ENCODE measurements around the gene AMOT.

Gene AMOT

DNA sequence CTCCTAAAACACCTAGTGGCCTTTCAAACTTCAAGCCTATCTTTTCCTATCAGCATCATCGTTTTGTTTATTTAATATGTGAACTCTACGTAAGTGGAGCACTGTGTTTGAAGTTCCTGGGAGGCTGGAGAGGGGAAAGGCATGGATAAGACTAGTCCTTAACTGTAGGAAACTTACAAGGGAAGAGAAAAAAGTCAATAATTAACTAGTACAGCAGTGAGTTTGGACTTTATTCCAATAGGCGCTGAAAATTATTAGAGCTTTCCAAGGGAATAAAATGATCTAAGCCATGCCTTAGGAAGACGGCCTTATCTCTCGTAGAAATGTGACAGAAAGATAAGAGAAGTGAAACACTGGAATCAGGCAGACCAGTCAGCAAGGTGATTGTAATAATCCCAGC lies 55.3 kb downstream of the AMOT start:
- Histone ChIP-seq H3K4me3 (ENCODE audit: low read length, poor library complexity, severe bottlenecking) (no peak overlapping the region), H3K9me2 (replicated peaks; ENCODE audit: low read depth, low read length) (no peaks in the 10 kb centered on the region), H4K20me1 (ENCODE audit: insufficient read depth, low read length, poor library complexity, severe bottlenecking) (no peaks in the 10 kb centered on the region), H3K4me2 (ENCODE audit: low read depth, low read length, poor library complexity, severe bottlenecking) (no peak overlapping the region), H3K4me1 (ENCODE audit: insufficient read depth, low read length, poor library complexity, severe bottlenecking) (no peaks in the 10 kb centered on the region), H3K27me3 (ENCODE audit: insufficient read depth, low read length, poor library complexity, severe bottlenecking) (no peaks in the 10 kb centered on the region), H3K9me3 (ENCODE audit: insufficient read depth, low read depth, low read length) (no peaks in the 10 kb centered on the region), H3K79me2 (ENCODE audit: insufficient read depth, low read length) (no peaks in the 10 kb centered on the region), H2AFZ (ENCODE audit: low read length) (no peak overlapping the region), H3K36me3 (ENCODE audit: insufficient read depth, low read length) (peaks cover 29% of the 10 kb centered on the region; the same call in 1 of the 2 replicates), H3F3A (ENCODE audit: low read depth) (no peaks in the 10 kb centered on the region), H3K9ac (ENCODE audit: low read depth, low read length, poor library complexity, severe bottlenecking) (no peak overlapping the region)
- TF ChIP-seq, protein P1, sequence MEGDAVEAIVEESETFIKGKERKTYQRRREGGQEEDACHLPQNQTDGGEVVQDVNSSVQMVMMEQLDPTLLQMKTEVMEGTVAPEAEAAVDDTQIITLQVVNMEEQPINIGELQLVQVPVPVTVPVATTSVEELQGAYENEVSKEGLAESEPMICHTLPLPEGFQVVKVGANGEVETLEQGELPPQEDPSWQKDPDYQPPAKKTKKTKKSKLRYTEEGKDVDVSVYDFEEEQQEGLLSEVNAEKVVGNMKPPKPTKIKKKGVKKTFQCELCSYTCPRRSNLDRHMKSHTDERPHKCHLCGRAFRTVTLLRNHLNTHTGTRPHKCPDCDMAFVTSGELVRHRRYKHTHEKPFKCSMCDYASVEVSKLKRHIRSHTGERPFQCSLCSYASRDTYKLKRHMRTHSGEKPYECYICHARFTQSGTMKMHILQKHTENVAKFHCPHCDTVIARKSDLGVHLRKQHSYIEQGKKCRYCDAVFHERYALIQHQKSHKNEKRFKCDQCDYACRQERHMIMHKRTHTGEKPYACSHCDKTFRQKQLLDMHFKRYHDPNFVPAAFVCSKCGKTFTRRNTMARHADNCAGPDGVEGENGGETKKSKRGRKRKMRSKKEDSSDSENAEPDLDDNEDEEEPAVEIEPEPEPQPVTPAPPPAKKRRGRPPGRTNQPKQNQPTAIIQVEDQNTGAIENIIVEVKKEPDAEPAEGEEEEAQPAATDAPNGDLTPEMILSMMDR (conservative IDR thresholded peaks at IDR 0.05; ENCODE audit: low read length) = no peak
- TF ChIP-seq EZH2phosphoT487 (IDR thresholded peaks at IDR 0.05; ENCODE audit: borderline replicate concordance) = no peak

DNA sequence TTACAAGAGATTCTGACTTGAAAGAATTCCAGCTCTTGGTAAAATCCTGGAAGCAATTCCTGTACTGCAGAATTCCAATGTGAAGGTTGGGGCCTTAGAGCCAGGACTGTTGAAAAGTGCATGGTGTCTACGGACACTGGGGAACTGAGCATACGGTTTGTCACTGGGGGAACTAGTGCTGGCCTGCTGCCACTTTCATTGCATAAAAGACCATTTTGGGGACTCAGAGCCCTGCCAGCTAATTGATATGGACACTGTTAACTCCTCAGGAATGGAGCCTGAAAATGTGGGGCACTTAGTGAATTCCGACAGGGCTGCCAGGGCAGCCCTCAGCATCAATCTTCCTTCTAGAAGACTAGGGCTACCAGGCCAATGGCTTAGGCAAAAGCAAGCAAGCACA lies 55.9 kb downstream of the AMOT start:
- Histone ChIP-seq H3K9me3 (ENCODE audit: insufficient read depth, low read depth, low read length) (no peaks in the 10 kb centered on the region), H3K79me2 (ENCODE audit: insufficient read depth, low read length) (no peaks in the 10 kb centered on the region), H3K36me3 (ENCODE audit: insufficient read depth, low read length) (peaks cover 29% of the 10 kb centered on the region; the same call in 1 of the 2 replicates), H3F3A (ENCODE audit: low read depth) (no peaks in the 10 kb centered on the region), H4K20me1 (ENCODE audit: insufficient read depth, low read length, poor library complexity, severe bottlenecking) (no peaks in the 10 kb centered on the region), H3K9me2 (replicated peaks; ENCODE audit: low read depth, low read length) (no peaks in the 10 kb centered on the region), H3K4me1 (ENCODE audit: insufficient read depth, low read length, poor library complexity, severe bottlenecking) (no peaks in the 10 kb centered on the region), H3K9ac (ENCODE audit: low read depth, low read length, poor library complexity, severe bottlenecking) (no peak overlapping the region), H3K4me3 (ENCODE audit: low read length, poor library complexity, severe bottlenecking) (no peak overlapping the region), H3K27me3 (ENCODE audit: insufficient read depth, low read length, poor library complexity, severe bottlenecking) (no peaks in the 10 kb centered on the region), H3K4me2 (ENCODE audit: low read depth, low read length, poor library complexity, severe bottlenecking) (no peak overlapping the region), H2AFZ (ENCODE audit: low read length) (no peak overlapping the region)
- TF ChIP-seq, protein P1 (conservative IDR thresholded peaks at IDR 0.05; ENCODE audit: low read length) = no peak
- no peak for TF ChIP-seq EZH2phosphoT487 (IDR thresholded peaks at IDR 0.05; ENCODE audit: borderline replicate concordance)

DNA sequence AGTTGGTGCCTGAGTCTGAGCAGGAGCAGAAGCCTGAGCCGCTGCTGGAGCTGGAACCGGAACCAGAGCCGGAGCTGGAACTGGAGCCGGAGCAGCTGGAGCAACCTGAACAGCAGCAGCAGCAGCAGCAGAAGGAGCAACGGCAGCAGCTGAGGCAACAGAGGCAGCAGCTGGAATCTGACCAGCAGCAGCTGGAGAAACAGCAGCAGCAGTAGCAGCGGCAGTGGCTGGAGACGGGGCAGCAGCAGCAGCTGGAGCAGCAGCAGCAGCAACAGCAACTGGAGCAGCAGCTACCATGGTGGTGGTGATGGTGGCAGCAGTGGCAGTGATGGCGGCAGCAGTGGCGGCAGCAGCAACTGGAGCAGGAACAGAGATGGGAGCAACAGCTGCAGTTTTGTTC lies 61.5 kb downstream of the AMOT start:
- Histone ChIP-seq H3K36me3 (ENCODE audit: insufficient read depth, low read length) (peaks cover 37% of the 10 kb centered on the region; the same call in 1 of the 2 replicates), H3K27me3 (ENCODE audit: insufficient read depth, low read length, poor library complexity, severe bottlenecking) (no peaks in the 10 kb centered on the region)

More for the DNA sequence above, 61.5 kb downstream of the AMOT start:
- Histone ChIP-seq H3K4me1 (ENCODE audit: insufficient read depth, low read length, poor library complexity, severe bottlenecking) (no peaks in the 10 kb centered on the region), H3K9me2 (replicated peaks; ENCODE audit: low read depth, low read length) (no peaks in the 10 kb centered on the region), H3K4me3 (ENCODE audit: low read length, poor library complexity, severe bottlenecking) (no peak overlapping the region), H2AFZ (ENCODE audit: low read length) (no peak overlapping the region), H3K9me3 (ENCODE audit: insufficient read depth, low read depth, low read length) (no peaks in the 10 kb centered on the region), H4K20me1 (ENCODE audit: insufficient read depth, low read length, poor library complexity, severe bottlenecking) (no peaks in the 10 kb centered on the region), H3K4me2 (ENCODE audit: low read depth, low read length, poor library complexity, severe bottlenecking) (no peak overlapping the region), H3F3A (ENCODE audit: low read depth) (no peaks in the 10 kb centered on the region), H3K79me2 (ENCODE audit: insufficient read depth, low read length) (no peaks in the 10 kb centered on the region), H3K9ac (ENCODE audit: low read depth, low read length, poor library complexity, severe bottlenecking) (no peak overlapping the region)
- TF ChIP-seq EZH2phosphoT487 (IDR thresholded peaks at IDR 0.05; ENCODE audit: borderline replicate concordance) = no peak
- TF ChIP-seq, protein P1 (conservative IDR thresholded peaks at IDR 0.05; ENCODE audit: low read length) = no peak

Data from Loucy (cell line).